Astrocyte (in vitro differentiated cells and primary cell): ENCODE measurements around the gene COL23A1. TPM values are rescaled to one million over a fixed set of nuclear protein-coding genes. Genes with fewer than 3 reads are reported as not detected.

Source experiments
- DNase-seq: peaks from one replicate; pipeline ENCODE4 v3.0.0-alpha.2; 2010; ENCODE audit warnings: low read depth
- FAIRE-seq: peaks from 2 replicates; lab custom pipeline; 2011; peaks lifted over from hg19 to GRCh38; lab: Jason Lieb, UNC
- H2AFZ ChIP-seq: 2 replicates; pipeline ENCODE4 v1.6.0; 2012; ENCODE audit warnings: low read depth, low read length, inconsistent platforms
- H3K27ac ChIP-seq: 2 replicates; pipeline ENCODE4 v1.5.1; 2011; ENCODE audit warnings: low read depth, low read length, inconsistent platforms
- H3K27me3 ChIP-seq: 2 replicates; pipeline ENCODE4 v1.6.0; 2011; ENCODE audit warnings: low read length, inconsistent platforms; ENCODE audit not compliant: insufficient read depth
- H3K36me3 ChIP-seq: 2 replicates; pipeline ENCODE4 v1.5.1; 2011; ENCODE audit warnings: low read length, inconsistent platforms; ENCODE audit not compliant: insufficient read depth
- H3K4me1 ChIP-seq: 2 replicates; pipeline ENCODE4 v1.5.1; 2011; ENCODE audit warnings: low read length, inconsistent platforms; ENCODE audit not compliant: insufficient read depth
- H3K4me2 ChIP-seq: 2 replicates; pipeline ENCODE4 v1.6.0; 2012; ENCODE audit warnings: low read length, inconsistent platforms
- H3K4me3 ChIP-seq: 2 replicates; pipeline ENCODE4 v1.5.1; 2011; ENCODE audit warnings: low read depth, mild to moderate bottlenecking, low read length, inconsistent platforms; ENCODE audit not compliant: insufficient read depth
- H3K79me2 ChIP-seq: 2 replicates; pipeline ENCODE4 v1.6.0; 2012; ENCODE audit warnings: mild to moderate bottlenecking, low read length, inconsistent platforms; ENCODE audit not compliant: insufficient read depth
- H3K9ac ChIP-seq: 2 replicates; pipeline ENCODE4 v1.6.0; 2012; ENCODE audit warnings: mild to moderate bottlenecking, low read length, inconsistent platforms
- H3K9me3 ChIP-seq: 2 replicates; pipeline ENCODE4 v1.5.1; 2012; ENCODE audit warnings: low read depth, mild to moderate bottlenecking, low read length, inconsistent platforms; ENCODE audit not compliant: insufficient read depth
- H4K20me1 ChIP-seq: 2 replicates; pipeline ENCODE4 v1.6.0; 2012; ENCODE audit warnings: low read length, inconsistent platforms; ENCODE audit not compliant: insufficient read depth
- H3K27ac Mint-ChIP-seq: one replicate; pipeline ENCODE4 v1.8.0; 2021; ENCODE audit warnings: mild to moderate bottlenecking, mixed read lengths; ENCODE audit not compliant: unreplicated experiment
- H3K27me3 Mint-ChIP-seq: one replicate; pipeline ENCODE4 v1.8.0; 2021; ENCODE audit warnings: low read depth, mixed read lengths; ENCODE audit not compliant: unreplicated experiment
- H3K36me3 Mint-ChIP-seq: one replicate; pipeline ENCODE4 v1.8.0; 2021; ENCODE audit warnings: low read depth, mixed read lengths; ENCODE audit not compliant: unreplicated experiment
- H3K4me1 Mint-ChIP-seq: one replicate; pipeline ENCODE4 v1.8.0; 2021; ENCODE audit warnings: low read depth, mixed read lengths; ENCODE audit not compliant: unreplicated experiment
- H3K4me3 Mint-ChIP-seq: one replicate; pipeline ENCODE4 v1.8.0; 2021; ENCODE audit warnings: mild to moderate bottlenecking, moderate library complexity, mixed read lengths; ENCODE audit not compliant: unreplicated experiment
- H3K9me3 Mint-ChIP-seq: one replicate; pipeline ENCODE4 v1.8.0; 2021; ENCODE audit warnings: mild to moderate bottlenecking, mixed read lengths; ENCODE audit not compliant: unreplicated experiment
- CTCF ChIP-seq: IDR thresholded peaks from 2 replicates; pipeline ENCODE4 v1.5.1; 2011; ENCODE audit warnings: low read depth, mild to moderate bottlenecking, inconsistent platforms, low read length, moderate library complexity; ENCODE audit not compliant: insufficient read depth
- EZH2 ChIP-seq: IDR thresholded peaks from 2 replicates; pipeline ENCODE4 v1.6.1; 2012; ENCODE audit warnings: mild to moderate bottlenecking, low read length, inconsistent platforms; ENCODE audit not compliant: insufficient read depth
- total RNA-seq: library from RNA; stranded (reverse); gene quantifications from 2 replicates; pipeline ENCODE4 v1.2.1, GENCODE V29; 2021

Gene COL23A1
- total RNA-seq, 1 donor from 2014 or later, result 0.16 TPM

GRCh38 chr5:178208540-178209227 is 381.5 kb downstream of the COL23A1 start:
- no peak overlapping the region for H3K27ac ChIP-seq
- no peaks in the 10 kb centered on the region for H3K9me3 ChIP-seq
- no peak overlapping the region for H2AFZ ChIP-seq
- H3K4me3 ChIP-seq, result no peak overlapping the region
- H3K27me3 ChIP-seq, result no peaks in the 10 kb centered on the region
- peaks cover 2% of the 10 kb centered on the region for H3K9me3 Mint-ChIP-seq
- no peak overlapping the region for H3K4me3 Mint-ChIP-seq
- H3K27ac Mint-ChIP-seq, result peak overlapping the region; percentile 62
- H3K27me3 Mint-ChIP-seq, result no peaks in the 10 kb centered on the region
- H3K36me3 Mint-ChIP-seq, result peaks cover 37% of the 10 kb centered on the region
- H3K4me2 ChIP-seq, result no peak overlapping the region
- DNase-seq (no peak), FAIRE-seq (no peak)
- H3K9ac ChIP-seq, result no peak overlapping the region
- H3K36me3 ChIP-seq, result peaks cover 76% of the 10 kb centered on the region
- peaks cover 87% of the 10 kb centered on the region for H3K79me2 ChIP-seq
- peaks cover 23% of the 10 kb centered on the region for H3K4me1 ChIP-seq
- H3K4me1 Mint-ChIP-seq, result peaks cover 20% of the 10 kb centered on the region
- TF ChIP-seq EZH2 (no peak), CTCF (no peak)
- H4K20me1 ChIP-seq, result peaks cover 85% of the 10 kb centered on the region

DNA sequence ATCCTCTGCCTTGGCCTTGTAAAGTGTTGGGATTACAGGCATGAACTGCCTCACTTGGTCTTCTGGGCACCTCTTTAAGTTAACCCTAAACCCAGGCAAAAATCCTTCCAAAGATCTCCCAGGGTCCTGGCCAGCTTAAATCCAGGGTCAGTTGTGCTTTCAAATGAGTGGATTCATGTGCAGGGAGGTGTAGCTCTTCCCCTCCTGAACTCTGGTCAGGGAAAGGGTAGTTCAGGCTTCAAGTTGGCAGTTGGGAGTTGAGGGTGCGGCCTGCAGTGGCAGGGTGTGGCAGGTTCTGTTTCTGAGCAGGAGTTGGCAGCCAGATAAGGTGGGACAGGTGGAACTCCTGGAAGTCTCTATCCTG is 382.3 kb downstream of the COL23A1 start:
- Histone ChIP-seq H3K27me3 (no peaks in the 10 kb centered on the region), H3K4me2 (peak overlapping the region; percentile 98), H3K36me3 (peaks cover 69% of the 10 kb centered on the region), H3K27ac (peak overlapping the region; percentile 24), H3K79me2 (peaks cover 80% of the 10 kb centered on the region), H3K4me3 (no peak overlapping the region), H4K20me1 (peaks cover 77% of the 10 kb centered on the region), H3K9ac (no peak overlapping the region), H2AFZ (no peak overlapping the region), H3K4me1 (peaks cover 24% of the 10 kb centered on the region), H3K9me3 (no peaks in the 10 kb centered on the region)
- Mint-ChIP-seq H3K36me3 (peaks cover 33% of the 10 kb centered on the region), H3K9me3 (peaks cover 2% of the 10 kb centered on the region), H3K4me1 (peaks cover 18% of the 10 kb centered on the region), H3K4me3 (peak overlapping the region; percentile 29), H3K27ac (no peak overlapping the region), H3K27me3 (no peaks in the 10 kb centered on the region)
- DNase-seq, result no peak
- TF ChIP-seq CTCF, result no peak
- TF ChIP-seq EZH2, result no peak
- FAIRE-seq, result no peak

GRCh38 chr5:178207183-178207916 is 382.8 kb downstream of the COL23A1 start:
- H4K20me1 ChIP-seq, result peaks cover 72% of the 10 kb centered on the region
- H3K9me3 ChIP-seq, result no peaks in the 10 kb centered on the region
- no peak overlapping the region for H2AFZ ChIP-seq
- Mint-ChIP-seq H3K36me3 (peaks cover 31% of the 10 kb centered on the region), H3K4me1 (peaks cover 20% of the 10 kb centered on the region), H3K27ac (no peak overlapping the region), H3K27me3 (no peaks in the 10 kb centered on the region), H3K4me3 (peak overlapping the region; percentile 85), H3K9me3 (peaks cover 2% of the 10 kb centered on the region)
- FAIRE-seq (no peak), DNase-seq (peak; percentile 73)
- H3K27me3 ChIP-seq, result no peaks in the 10 kb centered on the region
- H3K4me3 ChIP-seq, result peak overlapping the region; percentile 100
- H3K36me3 ChIP-seq, result peaks cover 64% of the 10 kb centered on the region
- peak overlapping the region; percentile 90 for H3K9ac ChIP-seq
- peaks cover 24% of the 10 kb centered on the region for H3K4me1 ChIP-seq
- TF ChIP-seq CTCF, result no peak
- no peak overlapping the region for H3K27ac ChIP-seq
- H3K79me2 ChIP-seq, result peaks cover 75% of the 10 kb centered on the region
- H3K4me2 ChIP-seq, result peak overlapping the region; percentile 98
